Peyer's patch (tissue), 4 donors: ENCODE measurements around the gene CIZ1.

Source experiments
- CTCF ChIP-seq, 6 experiments: fragments of 450-650 bp in 4 of 6; fragments of 200-600 bp in 2 of 6; sonication (generic) in 1 of 6; IDR thresholded peaks; one replicate each; pipeline ENCODE4 v1.5.1; 2017 to 2019; ENCODE audit warnings: antibody characterized with exemption in 6 of 6, mild to moderate bottlenecking in 3 of 6, moderate library complexity in 1 of 6
- POLR2A ChIP-seq, 2 donors: fragments of 450-650 bp; IDR thresholded peaks; one replicate each; pipeline ENCODE4 v1.5.1; 2017; ENCODE audit warnings: antibody characterized with exemption in 2 of 2, mild to moderate bottlenecking in 2 of 2, moderate library complexity in 2 of 2

GRCh38 chr9:128168731-128169308, 22.6 kb downstream of the CIZ1 start:
- TF ChIP-seq CTCF (IDR thresholded peaks at IDR 0.05) (no peak), POLR2A (IDR thresholded peaks at IDR 0.05) (no peak)
